DLD1 (cell line): ENCODE measurements around the gene RTN4.
"Not testable (repeated sequence)": the region's sequence is repeated elsewhere in the genome, so short reads cannot be mapped to it uniquely, and the experiment has no call there.

Experiments
- in situ Hi-C: cut with HindIII; loops from 2 replicates; pipeline ENCODE4 v1.10.0; 2017; ENCODE audit warnings: low sequenced_read_pairs

The RTN4 gene

DNA sequence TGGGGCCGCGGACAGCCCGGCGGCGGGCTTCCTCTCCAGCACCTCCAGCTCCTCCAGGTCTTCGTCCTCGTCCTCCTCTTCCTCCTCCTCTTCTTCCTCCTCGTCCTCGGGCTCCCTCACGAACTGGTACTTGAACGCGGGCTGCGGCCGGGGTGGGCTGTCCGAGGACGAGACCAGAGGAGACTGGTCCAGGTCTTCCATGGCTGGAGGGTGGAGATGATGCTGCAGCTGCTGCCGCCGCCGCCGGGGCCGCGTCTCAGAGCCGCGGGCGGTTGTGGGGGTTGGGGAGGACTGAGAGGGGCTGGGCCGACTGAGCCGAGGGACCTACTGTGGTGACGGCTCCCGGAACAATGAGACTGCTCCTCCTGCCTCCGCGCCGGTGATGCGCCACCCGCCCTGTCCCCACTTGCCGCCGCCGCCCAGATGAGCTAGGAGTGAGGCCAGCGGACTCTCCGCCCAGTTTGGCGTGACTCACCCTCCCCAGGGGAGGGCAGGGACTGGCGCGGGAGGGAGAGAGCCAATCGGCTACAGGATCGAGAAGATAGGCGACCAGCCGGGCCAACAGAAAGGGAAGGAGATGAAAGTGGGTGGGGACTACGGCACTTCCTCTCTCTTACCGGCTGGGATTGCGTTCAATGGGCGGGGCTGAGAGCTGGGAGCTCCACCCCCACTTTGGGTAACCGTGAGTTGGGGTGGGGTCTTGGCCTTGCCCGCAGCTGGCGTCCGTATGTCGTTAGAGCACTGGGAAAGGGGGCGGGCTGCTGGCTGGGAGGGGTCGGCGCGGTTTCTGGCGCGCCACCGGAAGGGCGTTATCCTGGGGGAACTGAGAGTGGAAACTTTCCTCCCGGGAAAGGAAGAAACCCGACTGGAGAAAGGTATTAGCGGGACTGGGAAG is at the start of gene RTN4:
Gene RTN4, minus strand, starts transcription at position 352 of the 895 bp plus-strand sequence. Its CDS starts 151 bp downstream, at position 201.
- in situ Hi-C loops = no loop called here

DNA sequence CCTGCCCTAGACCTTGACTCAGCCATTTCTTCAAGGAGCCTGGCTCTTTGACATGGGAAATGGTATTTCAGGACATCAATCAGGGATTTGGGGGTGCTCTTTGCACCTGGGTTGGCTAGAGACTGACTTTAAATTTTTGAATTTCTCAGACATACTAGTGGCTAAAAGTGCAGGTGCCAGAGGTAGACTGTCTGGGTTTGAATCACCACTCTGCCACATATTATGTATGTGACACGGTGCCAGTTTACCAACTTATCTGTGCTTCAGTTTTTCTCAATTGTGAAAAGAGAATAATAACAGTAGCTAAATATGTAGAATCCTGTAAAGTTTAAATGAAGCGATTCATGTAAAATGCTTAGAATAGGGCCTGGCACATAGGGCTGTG is 49.2 kb upstream of the RTN4 start:
- in situ Hi-C loops = loop anchor here (10.0 kb wide), 1 partner anchor 85 kb away; no protein-coding TSS in a partner anchor

GRCh38 chr2:55097461-55098410 is 47.5 kb upstream of the RTN4 start:
- in situ Hi-C loops = loop anchor here (10.0 kb wide), 1 partner anchor 87 kb away; no protein-coding TSS in a partner anchor

DNA sequence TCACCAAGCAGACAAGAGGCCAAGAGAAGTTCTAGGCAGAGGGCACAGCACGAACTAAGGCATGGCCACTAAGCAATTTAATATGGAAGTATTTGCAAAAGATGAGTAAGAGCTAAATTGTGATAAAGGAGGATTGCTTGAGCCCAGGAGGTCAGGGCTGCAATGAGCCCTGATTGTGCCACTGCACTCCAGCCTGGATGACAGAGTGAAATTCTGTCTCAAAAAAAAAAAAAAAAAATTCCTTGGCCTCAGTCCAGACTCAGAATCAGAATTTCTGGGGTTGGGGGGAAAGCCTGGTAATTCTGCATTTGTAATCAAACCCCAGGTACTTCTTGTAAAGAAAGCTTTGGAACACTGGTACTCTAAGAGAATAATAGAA is 46.8 kb upstream of the RTN4 start:
- in situ Hi-C loops = loop anchor here (10.0 kb wide), 1 partner anchor 88 kb away; no protein-coding TSS in a partner anchor

DNA sequence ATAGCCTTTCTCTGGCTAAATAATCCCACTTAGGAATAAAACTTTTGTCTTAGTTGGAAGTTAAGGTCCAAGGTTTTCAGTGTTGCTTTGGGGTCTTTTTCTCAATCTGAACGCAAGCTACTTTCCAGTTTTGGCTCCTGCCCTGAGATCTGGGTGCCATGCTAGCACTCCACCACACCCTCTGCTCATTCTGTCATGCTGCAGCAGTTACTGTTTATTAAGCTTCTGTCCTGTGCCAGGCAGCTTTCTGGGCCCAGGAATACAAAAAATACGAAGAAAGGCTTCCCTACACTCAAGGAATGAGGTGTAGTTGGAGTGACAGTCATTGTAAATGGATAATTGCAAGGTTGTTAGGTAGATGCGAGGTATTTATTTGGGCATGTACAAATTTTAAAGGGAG is 46.3 kb upstream of the RTN4 start:
- in situ Hi-C loops = loop anchor here (10.0 kb wide), 1 partner anchor 88 kb away; no protein-coding TSS in a partner anchor

DNA sequence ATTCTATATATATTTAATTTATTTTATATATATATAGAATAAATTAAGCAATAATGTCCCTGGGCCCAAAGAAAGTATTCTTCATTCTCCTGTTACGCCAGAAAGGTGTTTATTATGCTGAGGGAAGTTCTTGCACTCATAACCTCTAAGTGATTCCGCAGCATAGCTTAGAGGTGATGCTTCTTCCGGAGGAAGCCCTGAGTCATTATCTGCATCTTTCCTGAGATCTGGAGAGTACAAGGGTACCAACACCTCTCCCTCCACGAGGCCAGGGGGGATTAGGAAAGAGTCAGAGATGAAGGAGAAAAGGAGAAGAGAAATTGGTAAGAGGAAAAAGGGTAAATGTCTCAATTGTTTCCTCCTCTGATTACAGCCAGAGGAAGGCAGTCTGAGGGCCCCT is 43.1 kb upstream of the RTN4 start:
- in situ Hi-C loops = loop anchor here (10.0 kb wide), 1 partner anchor 91 kb away; no protein-coding TSS in a partner anchor

DNA sequence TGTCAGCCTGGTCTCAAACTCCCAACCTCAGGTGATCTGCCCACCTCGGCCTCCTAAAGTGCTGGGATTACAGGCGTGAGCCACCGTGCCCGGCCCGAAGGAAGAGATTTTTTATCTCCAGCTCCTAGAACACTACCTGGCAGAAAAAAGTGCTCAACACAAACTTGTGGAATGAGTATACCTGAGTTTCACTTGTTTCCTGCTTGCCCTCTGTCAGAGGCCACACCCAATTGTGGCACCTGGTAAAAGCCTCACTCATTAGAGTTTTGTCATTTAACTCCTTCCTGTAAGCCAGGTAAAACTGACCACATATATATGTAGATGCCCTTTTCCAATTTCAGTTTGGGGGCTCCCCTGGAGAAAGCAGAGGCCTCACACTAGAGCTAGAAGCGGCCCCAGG is 42.2 kb upstream of the RTN4 start:
- in situ Hi-C loops = loop anchor here (10.0 kb wide), 1 partner anchor 92 kb away; no protein-coding TSS in a partner anchor

DNA sequence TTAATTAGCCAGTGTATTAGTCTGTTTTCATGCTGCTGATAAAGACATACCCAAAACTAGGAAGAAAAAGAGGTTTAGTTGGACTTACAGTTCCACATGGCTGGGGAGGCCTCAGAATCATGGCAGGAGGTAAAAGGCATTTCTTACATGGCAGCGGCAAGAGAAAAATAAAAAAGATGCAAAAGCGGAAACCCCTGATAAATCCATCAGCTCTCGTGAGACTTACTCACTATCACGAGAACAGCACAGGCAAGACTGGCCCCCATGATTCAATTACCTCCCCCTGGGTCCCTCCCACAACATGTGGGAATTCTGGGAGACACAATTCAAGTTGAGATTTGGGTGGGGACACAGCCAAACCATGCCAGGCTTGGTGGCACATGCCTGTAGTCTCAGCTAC is 41.4 kb upstream of the RTN4 start:
- in situ Hi-C loops = loop anchor here (10.0 kb wide), 1 partner anchor 93 kb away; no protein-coding TSS in a partner anchor

DNA sequence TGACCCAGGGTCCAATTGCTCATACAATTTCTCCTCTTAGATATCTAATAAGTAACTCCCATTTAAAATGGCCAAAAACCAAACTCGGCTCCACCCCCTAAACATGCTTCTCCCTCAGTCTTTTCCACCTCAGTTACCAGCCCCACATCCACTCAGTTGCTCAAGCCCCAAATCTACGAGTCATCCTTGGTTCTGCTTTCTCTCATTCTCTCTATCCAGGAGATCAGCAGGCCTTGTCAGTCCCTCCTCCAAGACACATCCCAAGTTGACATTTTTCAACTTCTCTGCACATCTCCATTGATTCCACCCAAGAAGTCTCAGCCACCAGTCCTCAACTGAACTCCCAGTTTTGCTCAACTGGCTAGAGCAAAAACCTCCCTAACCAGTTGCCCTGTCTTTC is 40.5 kb upstream of the RTN4 start:
- in situ Hi-C loops = loop anchor here (10.0 kb wide), 1 partner anchor 94 kb away; no protein-coding TSS in a partner anchor

GRCh38 chr2:55089726-55090125 is 39.5 kb upstream of the RTN4 start:
- in situ Hi-C loops = loop anchor here (10.0 kb wide), 1 partner anchor 95 kb away; no protein-coding TSS in a partner anchor

- in situ Hi-C loops = no loop called here
These were observed 38.1 kb upstream of the RTN4 start for GRCh38 chr2:55088400-55088799.

- in situ Hi-C loops = no loop called here
These were observed 37.7 kb upstream of the RTN4 start for GRCh38 chr2:55087936-55088335.

GRCh38 chr2:55087501-55087900 is 37.2 kb upstream of the RTN4 start:
- in situ Hi-C loops = no loop called here

GRCh38 chr2:55085113-55086040 is 35.1 kb upstream of the RTN4 start:
- in situ Hi-C loops = no loop called here

- in situ Hi-C loops = no loop called here
These were observed 34.4 kb upstream of the RTN4 start for GRCh38 chr2:55084641-55085040.

GRCh38 chr2:55080204-55080738 is 30.0 kb upstream of the RTN4 start:
- in situ Hi-C loops = no loop called here

- in situ Hi-C loops = no loop called here
These were observed 28.7 kb upstream of the RTN4 start for GRCh38 chr2:55078956-55079355.

- in situ Hi-C loops = no loop called here
These were observed 26.5 kb upstream of the RTN4 start for GRCh38 chr2:55076721-55077120.

DNA sequence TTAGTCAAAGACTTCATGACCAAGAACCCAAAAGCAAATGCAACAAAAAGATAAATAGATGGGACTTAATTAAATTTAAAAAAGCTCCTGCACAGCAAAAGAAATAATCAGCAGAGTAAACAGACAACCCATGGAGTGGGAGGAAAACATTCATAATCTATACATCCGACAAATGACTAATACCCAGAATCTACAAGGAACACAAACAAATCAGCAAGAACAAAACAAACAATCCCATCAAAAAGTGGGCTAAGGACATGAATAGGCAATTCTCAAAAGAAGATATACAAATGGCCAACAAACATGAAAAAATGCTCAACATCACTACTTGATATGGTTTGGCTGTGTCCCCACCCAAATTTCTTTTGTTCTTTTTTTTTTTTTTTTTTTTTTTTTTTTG is 25.8 kb upstream of the RTN4 start:
- in situ Hi-C loops = not testable (repeated sequence)
